HG02759 (cell line): ENCODE results near the gene ASTN2.

Experiments used
- ATAC-seq: cut with Tn5 transposase; IDR thresholded peaks from one replicate; pipeline ENCODE4 v1.9.1; 2021; ENCODE audit warnings: mild to moderate bottlenecking, moderate library complexity; ENCODE audit not compliant: unreplicated experiment

Gene ASTN2

GRCh38 chr9:117250610-117251215, 164.1 kb downstream of the ASTN2 start:
- ATAC-seq, result no peak

DNA sequence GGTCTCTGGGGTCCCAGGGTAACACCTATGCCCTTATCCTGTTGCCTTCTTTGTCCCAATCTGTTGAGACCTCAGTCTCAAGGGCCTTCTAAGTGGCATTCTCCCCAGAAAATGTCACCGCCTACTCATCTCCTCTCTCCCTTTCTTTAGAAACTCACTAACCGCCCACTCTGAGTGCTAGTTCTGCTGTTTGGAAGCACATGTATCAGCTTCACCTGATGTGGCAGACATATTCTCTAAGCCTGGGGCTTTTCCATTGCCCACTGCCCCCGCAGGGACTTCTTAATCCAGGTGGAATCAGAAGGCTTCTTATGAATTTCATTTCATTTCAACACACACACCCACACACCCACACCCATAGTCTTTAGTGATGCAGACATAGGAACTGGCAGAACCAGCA, 165.1 kb downstream of the ASTN2 start:
- no peak for ATAC-seq

DNA sequence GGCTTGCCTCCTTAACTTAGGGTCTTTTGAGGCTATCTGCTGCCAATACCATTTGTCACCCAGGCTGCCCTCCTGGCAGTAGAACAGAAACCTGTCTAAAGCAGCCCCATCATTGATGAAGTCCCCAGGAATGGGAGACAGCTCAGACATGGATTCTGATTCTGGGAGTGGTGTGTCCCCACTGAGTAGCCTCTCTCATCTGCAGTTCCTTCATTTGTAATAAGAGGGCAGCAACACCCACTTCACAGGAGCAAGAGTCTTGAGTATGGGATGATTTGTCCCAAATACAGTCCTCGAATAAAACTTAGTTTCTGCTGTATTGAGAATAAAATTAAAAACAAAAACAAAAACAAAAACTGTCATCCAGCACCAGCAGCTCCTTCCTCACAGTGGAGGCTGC, 167.6 kb downstream of the ASTN2 start:
- no peak for ATAC-seq

- ATAC-seq, result no peak
Observed at GRCh38 chr9:117245175-117245829, 169.6 kb downstream of the ASTN2 start.

DNA sequence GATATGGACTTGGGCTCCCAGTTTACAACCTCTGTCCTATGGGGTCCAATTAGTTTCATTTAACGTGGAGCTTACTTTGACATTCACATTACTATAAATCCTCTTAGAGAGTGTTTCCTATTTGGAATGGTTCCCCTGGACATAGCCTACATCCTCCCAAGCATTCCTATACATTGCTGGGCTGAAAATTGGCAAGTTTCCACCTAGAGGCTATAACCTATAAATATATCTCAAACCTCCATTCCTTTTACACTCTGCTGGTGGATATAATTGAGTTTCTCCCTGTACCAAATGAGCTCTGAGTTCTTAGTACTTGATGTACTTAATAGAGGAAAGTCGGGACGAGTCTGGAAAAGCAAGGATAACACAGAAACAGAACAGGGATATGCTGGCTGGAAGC, 172.8 kb downstream of the ASTN2 start:
- ATAC-seq, result no peak

GRCh38 chr9:117239428-117239827, 175.4 kb downstream of the ASTN2 start:
- no peak for ATAC-seq

DNA sequence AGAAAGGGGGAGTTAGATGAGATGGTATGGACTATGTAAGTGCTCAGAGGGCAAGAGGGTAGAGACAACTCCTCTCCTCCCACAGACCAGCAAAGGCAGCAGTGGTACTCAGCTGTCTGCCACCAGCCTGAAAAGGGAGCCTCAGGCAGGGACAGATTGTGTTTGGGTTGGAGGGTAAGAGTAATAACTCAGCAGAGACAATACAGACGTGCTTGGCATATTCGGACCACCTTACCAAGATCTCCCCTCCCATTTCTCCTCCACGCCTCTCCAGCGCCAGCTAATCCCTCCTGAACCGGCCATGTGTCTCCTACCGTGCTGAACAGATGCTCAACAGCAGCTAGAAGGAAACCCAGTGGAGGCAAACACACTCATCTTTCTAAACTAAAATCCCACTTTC, 180.8 kb downstream of the ASTN2 start:
- ATAC-seq, result no peak

GRCh38 chr9:117233016-117233415, 181.8 kb downstream of the ASTN2 start:
- ATAC-seq, result no peak

DNA sequence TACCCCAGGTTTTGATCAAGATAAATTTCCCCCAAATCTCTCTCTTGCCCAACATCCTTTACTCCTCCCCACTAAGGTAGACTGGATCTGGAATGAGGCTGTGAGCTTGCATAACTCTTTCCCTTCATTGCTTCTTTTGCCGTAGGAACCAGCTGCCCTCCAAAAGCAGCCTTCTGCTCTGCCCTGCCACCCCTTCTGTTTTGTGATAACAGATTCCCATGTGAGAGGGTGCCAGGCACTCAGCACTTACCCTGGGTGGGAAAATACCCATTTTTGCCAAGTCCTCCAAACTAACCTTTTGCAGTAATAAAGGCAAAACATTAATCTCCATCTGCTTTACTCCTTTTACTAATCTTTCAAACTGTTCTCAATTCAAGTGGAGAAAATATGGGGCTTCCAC, 182.6 kb downstream of the ASTN2 start:
- no peak for ATAC-seq

DNA sequence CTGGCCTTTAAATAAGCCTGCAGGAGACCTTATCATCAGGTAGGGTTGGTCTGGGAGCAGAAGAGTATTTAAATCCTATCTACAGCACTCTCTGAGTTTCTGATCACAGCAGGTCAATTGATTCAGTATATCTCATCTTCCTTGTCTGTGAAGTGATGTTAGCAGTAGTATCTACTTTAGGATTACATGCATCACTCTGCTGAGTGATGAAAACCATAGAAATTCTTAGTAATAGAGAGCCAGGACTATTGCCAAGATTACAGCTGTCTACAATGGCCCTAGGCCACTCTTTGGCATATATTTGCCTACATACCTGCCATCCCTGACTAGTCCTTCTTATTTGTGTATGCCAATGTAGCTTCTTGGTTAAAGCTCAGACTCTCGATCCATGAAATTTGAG, 183.8 kb downstream of the ASTN2 start:
- no peak for ATAC-seq

- ATAC-seq, result no peak
Observed at GRCh38 chr9:117224695-117225094, 190.2 kb downstream of the ASTN2 start.

DNA sequence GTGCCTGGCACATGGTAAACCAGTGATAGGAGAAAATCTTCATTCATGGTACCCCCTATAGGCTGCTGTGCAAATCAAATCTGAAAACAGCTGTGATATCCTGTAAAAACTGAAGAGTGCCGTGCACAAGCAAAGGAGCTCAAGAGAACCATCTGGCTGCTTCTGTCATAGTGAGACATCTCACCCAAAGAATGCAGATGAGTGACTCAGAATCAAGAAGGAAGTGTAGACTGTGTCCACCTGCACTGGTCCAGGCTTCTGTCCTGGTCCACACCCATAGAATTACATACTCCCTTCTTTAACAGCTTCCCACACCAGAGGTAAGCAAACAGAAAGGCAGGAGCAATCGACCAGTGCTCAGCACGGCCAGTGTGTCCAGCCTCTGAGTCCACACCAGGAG, 195.9 kb downstream of the ASTN2 start:
- ATAC-seq, result no peak

- no peak for ATAC-seq
Observed at GRCh38 chr9:117214416-117214815, 200.4 kb downstream of the ASTN2 start.

DNA sequence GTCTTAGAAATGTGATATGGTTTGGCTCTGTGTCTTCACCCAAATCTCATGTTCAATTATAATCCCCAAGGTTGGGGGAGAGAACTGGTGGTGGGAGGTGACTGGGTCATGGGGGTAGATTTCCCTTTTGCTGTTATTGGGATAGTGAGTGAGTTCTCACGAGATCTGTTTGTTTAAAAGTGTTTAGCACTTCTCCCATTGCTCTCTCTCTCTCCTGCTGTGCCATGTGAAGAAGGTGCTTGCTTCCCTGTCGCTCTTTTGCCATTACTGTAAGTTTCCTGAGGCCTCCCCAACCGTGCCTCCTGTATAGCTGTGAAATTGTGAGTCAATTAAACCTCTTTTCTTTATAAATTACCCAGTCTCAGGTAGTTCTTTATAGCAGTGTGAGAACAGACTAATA, 203.6 kb downstream of the ASTN2 start:
- ATAC-seq, result no peak

DNA sequence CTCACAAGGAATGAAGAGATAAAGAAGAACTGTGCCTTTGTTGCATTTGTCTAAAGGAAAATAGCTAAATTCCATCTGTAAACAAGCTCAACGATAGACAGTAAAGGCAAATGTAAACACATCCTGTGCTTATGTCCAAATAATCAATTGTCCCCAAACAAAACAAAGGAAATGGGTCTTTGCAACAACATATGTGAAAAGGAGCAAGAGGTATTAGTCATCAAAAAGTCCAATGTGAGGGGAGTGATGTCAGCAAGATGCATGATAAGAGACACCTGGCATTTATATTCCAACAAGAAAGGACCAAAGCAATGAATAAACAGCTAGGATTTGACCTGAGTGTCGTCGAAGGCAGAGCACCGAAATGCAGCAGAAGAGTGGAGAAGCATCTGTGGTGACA, 209.1 kb downstream of the ASTN2 start:
- no peak for ATAC-seq

DNA sequence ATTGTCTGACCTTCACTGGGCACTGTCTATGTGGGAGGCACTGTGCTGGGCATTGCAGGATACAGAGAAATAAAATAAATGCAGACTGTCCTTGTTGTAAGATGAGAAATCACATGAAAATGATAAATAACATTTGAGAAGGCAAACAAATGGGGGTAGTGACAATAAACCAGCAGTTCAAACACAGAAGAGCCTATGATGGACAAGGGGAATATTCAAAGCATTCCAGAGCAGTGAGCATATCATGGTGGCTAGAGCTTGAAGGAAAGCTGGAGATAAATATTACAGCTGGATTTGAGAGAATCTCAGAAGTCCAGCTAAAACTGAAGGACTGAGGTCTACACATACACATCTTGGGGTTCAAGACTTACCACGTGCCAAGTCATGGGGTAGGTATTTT, 209.9 kb downstream of the ASTN2 start:
- no peak for ATAC-seq

GRCh38 chr9:117191504-117192261, 223.2 kb downstream of the ASTN2 start:
- ATAC-seq, result no peak

GRCh38 chr9:117189121-117189520, 225.7 kb downstream of the ASTN2 start:
- no peak for ATAC-seq

- no peak for ATAC-seq
Observed at GRCh38 chr9:117188394-117188793, 226.5 kb downstream of the ASTN2 start.

DNA sequence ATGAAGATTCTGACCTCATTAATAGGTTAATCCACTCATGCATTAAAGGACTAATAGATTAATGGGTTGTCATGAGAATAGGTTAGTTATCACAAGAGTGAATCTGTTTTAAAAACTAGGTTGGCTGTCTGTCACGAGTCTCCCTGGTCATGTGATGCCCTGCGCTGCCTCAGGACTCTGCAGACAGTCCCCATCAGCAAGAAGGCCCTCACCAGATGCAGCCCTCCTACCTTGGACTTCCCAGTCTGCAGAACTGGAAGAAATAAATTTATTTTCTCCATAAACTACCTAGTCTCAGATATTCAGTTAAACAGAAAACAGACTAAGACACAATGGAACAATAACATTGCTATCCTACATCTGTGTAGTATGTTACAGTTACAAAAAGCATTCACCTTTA, 227.4 kb downstream of the ASTN2 start:
- ATAC-seq, result no peak

- ATAC-seq, result no peak
Observed at GRCh38 chr9:117184173-117184572, 230.7 kb downstream of the ASTN2 start.

DNA sequence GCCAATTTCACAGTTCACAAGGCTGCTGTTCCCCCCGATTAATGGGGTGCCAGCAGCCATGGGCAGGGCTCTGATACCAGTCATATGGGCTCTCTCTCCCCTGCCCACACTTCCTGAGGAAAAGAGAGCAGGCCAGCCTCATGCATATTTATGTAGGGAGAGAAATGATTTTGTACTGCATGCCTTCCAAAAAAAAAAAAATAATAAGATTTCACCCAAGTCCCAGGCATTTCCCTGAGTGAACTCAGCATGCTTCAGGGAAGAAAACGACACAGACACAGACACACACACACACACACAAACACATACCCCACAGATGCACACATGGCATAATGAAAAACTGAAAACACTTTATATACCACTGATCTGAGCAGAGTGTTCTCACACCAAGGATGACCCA, 232.8 kb downstream of the ASTN2 start:
- ATAC-seq, result no peak
